ENCODE results near the gene TMEM82.

The TMEM82 gene

DNA sequence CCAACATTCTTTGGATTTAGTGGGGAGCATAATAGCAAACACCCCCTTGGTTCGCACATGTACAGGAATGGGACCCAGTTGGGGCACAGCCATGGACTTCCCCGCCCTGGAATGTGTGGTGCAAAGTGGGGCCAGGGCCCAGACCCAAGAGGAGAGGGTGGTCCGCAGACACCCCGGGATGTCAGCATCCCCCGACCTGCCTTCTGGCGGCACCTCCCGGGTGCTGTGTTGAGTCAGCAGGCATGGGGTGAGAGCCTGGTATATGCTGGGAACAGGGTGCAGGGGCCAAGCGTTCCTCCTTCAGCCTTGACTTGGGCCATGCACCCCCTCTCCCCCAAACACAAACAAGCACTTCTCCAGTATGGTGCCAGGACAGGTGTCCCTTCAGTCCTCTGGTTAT is 43.4 kb downstream of the TMEM82 start:
- DNase-seq (ENCODE audit: low read depth, low spot score), result no peak

DNA sequence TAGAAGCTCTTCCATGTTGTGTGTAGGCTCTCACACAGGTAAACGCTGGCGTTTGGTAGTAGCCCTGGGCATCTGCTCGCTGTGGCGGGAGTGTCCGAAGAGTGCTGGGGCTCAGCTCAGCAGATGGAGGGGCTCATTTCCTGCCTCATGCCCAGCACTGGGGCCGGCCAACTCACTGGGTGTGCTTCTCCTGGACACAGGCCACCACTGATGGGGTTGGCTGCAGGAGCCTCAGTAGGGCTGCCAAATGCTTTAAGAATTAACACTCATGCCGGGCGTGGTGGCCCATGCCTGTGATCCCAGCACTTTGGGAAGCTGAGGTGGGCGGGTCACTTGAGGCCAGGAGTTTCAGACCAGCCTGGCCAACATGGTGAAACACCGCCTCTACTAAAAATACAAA is 44.3 kb downstream of the TMEM82 start:
- no peak for DNase-seq (ENCODE audit: low read depth, low spot score)

- DNase-seq (ENCODE audit: low read depth, low spot score), result no peak
Observed at GRCh38 chr1:15788624-15789301, 46.5 kb downstream of the TMEM82 start.

DNA sequence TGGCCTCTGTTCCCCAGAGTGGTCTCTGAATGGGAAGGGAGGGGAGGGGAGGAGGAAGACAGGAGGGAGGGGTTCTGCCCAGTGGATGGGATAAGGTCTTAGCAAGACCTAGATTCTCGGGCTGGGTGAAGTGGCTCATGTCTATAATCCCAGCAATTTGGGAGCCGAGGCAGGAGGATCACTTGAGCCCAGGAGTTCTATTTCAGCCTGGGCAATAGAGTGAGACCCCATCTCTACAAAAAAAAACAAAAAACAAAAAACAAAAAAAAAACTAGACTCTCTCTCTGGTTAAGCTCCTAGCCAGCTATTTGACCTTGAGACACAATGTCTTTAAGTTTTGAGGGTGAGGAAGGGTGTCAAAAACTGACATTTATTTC is 53.8 kb downstream of the TMEM82 start:
- DNase-seq (ENCODE audit: low read depth, low spot score), result no peak

Data from brain pericyte (primary cell).